Type B pancreatic cell (in vitro differentiated cells): ENCODE measurements around the gene LMX1B. TPM values are rescaled to one million over a fixed set of nuclear protein-coding genes. Genes with fewer than 3 reads are reported as not detected.
A peak's percentile ranks its signal among the peaks of the same experiment; 100 is the strongest.
"Not testable (repeated sequence)": the region's sequence is repeated elsewhere in the genome, so short reads cannot be mapped to it uniquely, and the experiment has no call there.

Experiments used
- DNase-seq: peaks from one replicate; pipeline ENCODE4 v3.0.0; 2021; ENCODE audit warnings: mixed read lengths; ENCODE audit not compliant: unreplicated experiment; ENCODE audit errors: extremely low spot score
- H3K27ac Mint-ChIP-seq: 2 replicates; pipeline ENCODE4 v1.8.0; 2021; ENCODE audit warnings: mild to moderate bottlenecking, mixed read lengths
- H3K27me3 Mint-ChIP-seq: 2 replicates; pipeline ENCODE4 v1.8.0; 2021; ENCODE audit warnings: mixed read lengths
- H3K36me3 Mint-ChIP-seq: 2 replicates; pipeline ENCODE4 v1.8.0; 2021; ENCODE audit warnings: mixed read lengths
- H3K4me1 Mint-ChIP-seq: one replicate; pipeline ENCODE4 v1.8.0; 2021; ENCODE audit warnings: mixed read lengths; ENCODE audit not compliant: unreplicated experiment
- H3K4me3 Mint-ChIP-seq: 2 replicates; pipeline ENCODE4 v1.8.0; 2021; ENCODE audit warnings: mild to moderate bottlenecking, mixed read lengths
- H3K9me3 Mint-ChIP-seq: 2 replicates; pipeline ENCODE4 v1.8.0; 2021; ENCODE audit warnings: mixed read lengths
- CTCF ChIP-seq: fragments of 200-600 bp; sonication (generic); conservative IDR thresholded peaks from 2 replicates; pipeline ENCODE4 v1.5.0; 2021; ENCODE audit warnings: antibody characterized with exemption, mild to moderate bottlenecking
- total RNA-seq: library from RNA; stranded (reverse); gene quantifications from 2 replicates; pipeline ENCODE4 v1.2.1, GENCODE V29; 2021; ENCODE audit warnings: low replicate concordance

LMX1B gene
- total RNA-seq, 1 donor from 2014 or later, result 13.6 TPM

- Mint-ChIP-seq H3K4me1 (peaks cover 33% of the 10 kb centered on the region), H3K9me3 (no peaks in the 10 kb centered on the region)
These were observed 90.6 kb downstream of the LMX1B start for GRCh38 chr9:126704157-126704891.

GRCh38 chr9:126704892-126705766 is 91.4 kb downstream of the LMX1B start:
- H3K27me3 Mint-ChIP-seq, result peaks cover 56% of the 10 kb centered on the region
- peak overlapping the region; percentile 65 for H3K4me3 Mint-ChIP-seq
- peaks cover 33% of the 10 kb centered on the region for H3K4me1 Mint-ChIP-seq
- H3K36me3 Mint-ChIP-seq, result no peaks in the 10 kb centered on the region
- H3K9me3 Mint-ChIP-seq, result no peaks in the 10 kb centered on the region
- peak; percentile 90 for DNase-seq
- peak; percentile 94 for TF ChIP-seq CTCF
- H3K27ac Mint-ChIP-seq, result peak overlapping the region; percentile 89

More at GRCh38 chr9:126704157-126704891, 90.6 kb downstream of the LMX1B start:
- Mint-ChIP-seq H3K4me3 (peak overlapping the region; percentile 59), H3K27me3 (peaks cover 56% of the 10 kb centered on the region), H3K36me3 (no peaks in the 10 kb centered on the region), H3K27ac (peak overlapping the region; percentile 89)
- TF ChIP-seq CTCF, result no peak
- DNase-seq, result peak; percentile 59

- TF ChIP-seq CTCF, result peak; percentile 70
- H3K27me3 Mint-ChIP-seq, result peaks cover 58% of the 10 kb centered on the region
These were observed 92.3 kb downstream of the LMX1B start for GRCh38 chr9:126705767-126706697.

GRCh38 chr9:126706698-126707053 is 92.9 kb downstream of the LMX1B start:
- TF ChIP-seq CTCF, result no peak
- H3K27ac Mint-ChIP-seq, result no peak overlapping the region
- no peaks in the 10 kb centered on the region for H3K36me3 Mint-ChIP-seq
- H3K4me3 Mint-ChIP-seq, result no peak overlapping the region
- no peak for DNase-seq
- peaks cover 24% of the 10 kb centered on the region for H3K4me1 Mint-ChIP-seq
- no peaks in the 10 kb centered on the region for H3K9me3 Mint-ChIP-seq
- H3K27me3 Mint-ChIP-seq, result peaks cover 54% of the 10 kb centered on the region

More at GRCh38 chr9:126705767-126706697, 92.3 kb downstream of the LMX1B start:
- Mint-ChIP-seq H3K36me3 (no peaks in the 10 kb centered on the region), H3K9me3 (no peaks in the 10 kb centered on the region), H3K4me1 (peaks cover 30% of the 10 kb centered on the region), H3K27ac (peak overlapping the region; percentile 89), H3K4me3 (no peak overlapping the region)
- no peak for DNase-seq

GRCh38 chr9:126707083-126707482 is 93.4 kb downstream of the LMX1B start:
- Mint-ChIP-seq H3K4me3 (no peak overlapping the region), H3K9me3 (no peaks in the 10 kb centered on the region), H3K4me1 (peaks cover 20% of the 10 kb centered on the region), H3K27ac (no peak overlapping the region), H3K27me3 (peaks cover 52% of the 10 kb centered on the region), H3K36me3 (no peaks in the 10 kb centered on the region)
- no peak for TF ChIP-seq CTCF
- no peak for DNase-seq

- DNase-seq, H3K9me3 Mint-ChIP-seq, H3K27ac Mint-ChIP-seq, H3K36me3 Mint-ChIP-seq, H3K4me3 Mint-ChIP-seq: not testable (repeated sequence)
- H3K4me1 Mint-ChIP-seq, result peaks cover 18% of the 10 kb centered on the region
- H3K27me3 Mint-ChIP-seq, result peaks cover 52% of the 10 kb centered on the region
These were observed 94.0 kb downstream of the LMX1B start for GRCh38 chr9:126707712-126708111.
